H1 (cell line): ENCODE results near the gene ZNF609. TPM values are rescaled to one million over a fixed set of nuclear protein-coding genes. Genes with fewer than 3 reads are reported as not detected.

Experiments
- CTCF ChIA-PET: fragments of 300-600 bp; sonication (Branson Sonifier 250); formaldehyde crosslinking; loops from one replicate; lab custom pipeline; 2021; ENCODE audit not compliant: partially characterized antibody; lab: Charles Lee
- POLR2A ChIA-PET: fragments of 300-600 bp; sonication (Branson Sonifier 250); formaldehyde crosslinking; loops from one replicate; lab custom pipeline; 2021; ENCODE audit warnings: inconsistent platforms; ENCODE audit not compliant: partially characterized antibody; lab: Charles Lee
- DNase-seq, 2 experiments: peaks; one replicate each; pipeline versions ENCODE4 v3.0.0 to v3.0.0-alpha.2; 2010 to 2022; ENCODE audit warnings: low spot score in 2 of 2, low read depth in 1 of 2, mixed read lengths in 1 of 2
- FAIRE-seq: peaks from 2 replicates; lab custom pipeline; 2011; peaks lifted over from hg19 to GRCh38; lab: Jason Lieb, UNC
- H2AFZ ChIP-seq: 2 replicates; pipeline ENCODE4 v1.8.1; 2012; ENCODE audit warnings: low read length, inconsistent platforms
- H2AK5ac ChIP-seq: 2 replicates; pipeline ENCODE4 v1.6.1; 2013; ENCODE audit warnings: low read depth, low read length
- H2BK120ac ChIP-seq: replicated peaks from 2 replicates; pipeline ENCODE3; 2013; ENCODE audit warnings: low read depth, low read length, inconsistent platforms
- H2BK12ac ChIP-seq: 2 replicates; pipeline ENCODE4 v1.6.1; 2013; ENCODE audit warnings: low read depth, low read length
- H2BK15ac ChIP-seq: 2 replicates; pipeline ENCODE4 v1.6.1; 2013; ENCODE audit warnings: low read length
- H2BK20ac ChIP-seq: 2 replicates; pipeline ENCODE4 v1.6.1; 2013; ENCODE audit warnings: low read length
- H2BK5ac ChIP-seq: 2 replicates; pipeline ENCODE4 v1.6.1; 2013; ENCODE audit warnings: low read depth, low read length
- H3K14ac ChIP-seq: 2 replicates; pipeline ENCODE4 v1.6.1; 2013; ENCODE audit warnings: inconsistent platforms; ENCODE audit not compliant: insufficient read length
- H3K18ac ChIP-seq: 2 replicates; pipeline ENCODE4 v1.6.1; 2013; ENCODE audit warnings: low read length; ENCODE audit errors: extremely low read depth
- H3K23ac ChIP-seq: 2 replicates; pipeline ENCODE4 v1.6.1; 2013; ENCODE audit warnings: inconsistent platforms; ENCODE audit not compliant: insufficient read length
- H3K23me2 ChIP-seq: 2 replicates; pipeline ENCODE4 v1.6.1; 2013; ENCODE audit warnings: low read depth, low read length
- H3K27ac ChIP-seq: 2 replicates; pipeline ENCODE4 v1.6.1; 2011; ENCODE audit warnings: low read depth, low read length, inconsistent platforms
- H3K27me3 ChIP-seq, 4 experiments: replicated peaks in 1 of 4; 1 replicate in 1 of 4; 2 replicates in 3 of 4; pipeline versions ENCODE4 v1.6.1 to v1.8.1; 2011 to 2013; ENCODE audit warnings: low read length in 3 of 4, mild to moderate bottlenecking in 3 of 4, inconsistent platforms in 2 of 4, mixed read lengths in 2 of 4, moderate library complexity in 1 of 4; ENCODE audit not compliant: control insufficient read depth in 3 of 4, insufficient read depth in 3 of 4; ENCODE audit errors: extremely low read depth in 1 of 4
- H3K36me3 ChIP-seq, 4 experiments: 2 replicates each; pipeline versions ENCODE4 v1.6.1 to v1.8.1; 2011 to 2013; ENCODE audit warnings: mild to moderate bottlenecking in 4 of 4, low read length in 3 of 4, moderate library complexity in 2 of 4, control low read depth in 1 of 4, inconsistent platforms in 1 of 4; ENCODE audit not compliant: insufficient read depth in 4 of 4, control insufficient read depth in 2 of 4
- H3K4ac ChIP-seq: replicated peaks from 2 replicates; pipeline ENCODE3; 2013; ENCODE audit warnings: low read length, low read depth, mixed read lengths, inconsistent platforms; ENCODE audit not compliant: insufficient read length
- H3K4me1 ChIP-seq, 4 experiments: replicated peaks in 1 of 4; 1 replicate in 1 of 4; 2 replicates in 3 of 4; pipeline versions ENCODE4 v1.6.1 to v1.8.1; 2011 to 2013; ENCODE audit warnings: low read length in 3 of 4, inconsistent platforms in 2 of 4, mixed read lengths in 1 of 4; ENCODE audit not compliant: insufficient read depth in 4 of 4, control insufficient read depth in 3 of 4
- H3K4me2 ChIP-seq, 2 experiments: 2 replicates each; pipeline versions ENCODE4 v1.6.1 to v1.8.1; 2011 to 2013; ENCODE audit warnings: low read depth in 2 of 2, low read length in 2 of 2, control low read depth in 1 of 2, inconsistent platforms in 1 of 2, mild to moderate bottlenecking in 1 of 2; ENCODE audit not compliant: insufficient read depth in 1 of 2
- H3K4me3 ChIP-seq, 4 experiments: fragments of 200-600, 300-600 bp in 1 of 4; sonication (generic), shearing (Covaris generic), sonication (Bioruptor Twin) in 1 of 4; 2 replicates each; pipeline versions ENCODE4 v1.5.1 to v1.8.1; 2011 to 2016; ENCODE audit warnings: low read length in 4 of 4, low read depth in 3 of 4, control low read depth in 2 of 4, inconsistent platforms in 2 of 4, mild to moderate bottlenecking in 2 of 4, mixed read lengths in 1 of 4, moderate library complexity in 1 of 4; ENCODE audit not compliant: insufficient read depth in 2 of 4; ENCODE audit errors: extremely low read depth in 1 of 4
- H3K56ac ChIP-seq: replicated peaks from 2 replicates; pipeline ENCODE3; 2013; ENCODE audit warnings: low read depth, mild to moderate bottlenecking, mixed read lengths, low read length, inconsistent platforms; ENCODE audit not compliant: insufficient read length
- H3K79me1 ChIP-seq: 2 replicates; pipeline ENCODE4 v1.6.1; 2013; ENCODE audit warnings: low read depth, low read length, control low read depth
- H3K79me2 ChIP-seq, 2 experiments: 2 replicates each; pipeline versions ENCODE4 v1.6.1 to v1.8.1; 2012 to 2013; ENCODE audit warnings: low read length in 2 of 2, mild to moderate bottlenecking in 2 of 2, inconsistent platforms in 1 of 2; ENCODE audit not compliant: insufficient read depth in 2 of 2, control insufficient read depth in 1 of 2
- H3K9ac ChIP-seq, 4 experiments: replicated peaks in 1 of 4; 1 replicate in 1 of 4; 2 replicates in 3 of 4; pipeline versions ENCODE4 v1.6.1 to v1.8.1; 2011 to 2013; ENCODE audit warnings: low read depth in 3 of 4, low read length in 3 of 4, control low read depth in 2 of 4, mild to moderate bottlenecking in 2 of 4, moderate library complexity in 2 of 4, inconsistent platforms in 1 of 4; ENCODE audit errors: extremely low read depth in 1 of 4
- H3K9me3 ChIP-seq, 2 experiments: 2 replicates each; pipeline versions ENCODE4 v1.6.1 to v1.8.1; 2012 to 2013; ENCODE audit warnings: mild to moderate bottlenecking in 2 of 2, moderate library complexity in 2 of 2, control low read depth in 1 of 2, inconsistent platforms in 1 of 2, low read depth in 1 of 2, low read length in 1 of 2, mixed read lengths in 1 of 2; ENCODE audit not compliant: insufficient read depth in 2 of 2
- H4K20me1 ChIP-seq, 2 experiments: replicated peaks in 1 of 2; 2 replicates each; pipeline versions ENCODE3 to v1.8.1; 2011 to 2013; ENCODE audit warnings: inconsistent platforms in 2 of 2, low read length in 2 of 2, mild to moderate bottlenecking in 1 of 2; ENCODE audit not compliant: insufficient read depth in 2 of 2, control insufficient read depth in 1 of 2
- H4K5ac ChIP-seq: 2 replicates; pipeline ENCODE4 v1.6.1; 2013; ENCODE audit warnings: low read length, low read depth, mixed read lengths, inconsistent platforms; ENCODE audit not compliant: insufficient read length
- H4K8ac ChIP-seq: 2 replicates; pipeline ENCODE4 v1.8.0; 2013; ENCODE audit warnings: mild to moderate bottlenecking, moderate library complexity, low read length, inconsistent platforms; ENCODE audit not compliant: insufficient read depth; ENCODE audit errors: extremely low read depth
- H4K91ac ChIP-seq: replicated peaks from 2 replicates; pipeline ENCODE3; 2013; ENCODE audit warnings: low read length, mixed read lengths, inconsistent platforms; ENCODE audit not compliant: insufficient read length
- CREB1 ChIP-seq: IDR thresholded peaks from 2 replicates; pipeline ENCODE4 v1.6.1; 2012; ENCODE audit warnings: inconsistent platforms
- CTCF ChIP-seq, 3 experiments: IDR thresholded peaks; 1 replicate in 2 of 3; 2 replicates in 1 of 3; pipeline versions ENCODE4 v1.5.1 to v1.6.1; 2011; ENCODE audit warnings: low read length in 3 of 3, mild to moderate bottlenecking in 3 of 3, inconsistent platforms in 2 of 3, low read depth in 1 of 3, moderate library complexity in 1 of 3; ENCODE audit not compliant: insufficient read depth in 1 of 3; ENCODE audit errors: control extremely low read depth in 1 of 3
- MAFK ChIP-seq: IDR thresholded peaks from 2 replicates; pipeline ENCODE4 v1.6.1; 2012; ENCODE audit warnings: low read depth, mild to moderate bottlenecking, improper control_type of control experiment, low read length
- WGBS, 2 experiments: shearing (Covaris generic) in 1 of 2; methylation state at CpG; one replicate each; pipeline versions ENCODE4 v1.1.6 to v1.1.7; 2013 to 2015; ENCODE audit warnings: low lambda C conversion rate in 2 of 2, mixed read lengths in 2 of 2, inconsistent platforms in 1 of 2, low coverage in 1 of 2, missing lambda C conversion rate in 1 of 2; ENCODE audit not compliant: insufficient replicate concordance in 2 of 2, insufficient coverage in 1 of 2, insufficient read length in 1 of 2; ENCODE audit errors: extremely low coverage in 1 of 2, missing lambda C conversion rate in 1 of 2; 5-methylcytosine and 5-hydroxymethylcytosine counted together
- polyA plus RNA-seq, 7 experiments: library from polyadenylated mRNA; depleted of rRNA in 3 of 7; stranded (reverse) in 5 of 7; unstranded in 2 of 7; fragments of >200 nt in 5 of 7; fragments of 200-250 nt in 2 of 7; gene quantifications; 1 replicate in 5 of 7; 2 replicates in 1 of 7; 4 replicates in 1 of 7; pipeline versions ENCODE4 v1.2.1 to v1.2.3, GENCODE V29; 2011 to 2013; ENCODE audit warnings: missing spikeins in 2 of 7, mixed read lengths in 2 of 7
- total RNA-seq: library from RNA; stranded (reverse); fragmentation: NEBNext Ultra II Directional; extraction: Animal tissue kit (Norgen Biotek cat#: 25700); gene quantifications from 2 replicates; pipeline ENCODE4 v1.2.1, GENCODE V29; 2021

Gene ZNF609
- total and polyA plus RNA-seq, 2 of the 8 experiments (the other 6 are each of a cell fraction or from before 2014, with no cell fraction given): 15.5 to 47.8 TPM

GRCh38 chr15:64502551-64502950, 42.2 kb downstream of the ZNF609 start:
- Histone ChIP-seq H2BK15ac (no peak overlapping the region), H4K8ac (no peak overlapping the region), H2AK5ac (no peak overlapping the region), H3K9ac (no peak overlapping the region), H3K14ac (no peak overlapping the region), H2AFZ (no peak overlapping the region), H2BK12ac (no peak overlapping the region), H3K4ac (no peak overlapping the region), H3K56ac (no peak overlapping the region), H2BK5ac (no peak overlapping the region), H3K36me3 (peaks cover 10 to 21% (median 16%) of the 10 kb centered on the region in 4 experiments), H3K23me2 (no peaks in the 10 kb centered on the region), H4K5ac (no peak overlapping the region), H2BK20ac (no peak overlapping the region), H4K20me1 (peaks cover 13 to 26% of the 10 kb centered on the region in 2 experiments), H3K79me1 (peaks cover 12% of the 10 kb centered on the region), H3K4me3 (no peak overlapping the region), H3K79me2 (peaks cover 4 to 87% of the 10 kb centered on the region in 2 experiments; a peak in 3 of 4 replicates), H3K23ac (no peak overlapping the region), H2BK120ac (no peak overlapping the region), H3K4me2 (no peak overlapping the region), H3K4me1 (no peaks in the 10 kb centered on the region; a peak in 1 of 7 replicates), H3K18ac (no peak overlapping the region), H3K9me3 (no peaks in the 10 kb centered on the region), H4K91ac (no peak overlapping the region), H3K27me3 (no peaks in the 10 kb centered on the region), H3K27ac (no peak overlapping the region)
- 91% methylated on average over 3 of the region's 3 CpGs; no CpG with 5 or more reads in 1 of the 2 experiments for WGBS, 2 experiments
- no peak for DNase-seq
- no peak for FAIRE-seq
- POLR2A ChIA-PET: interaction anchor here (0.5 to 1.6 kb wide), 3 partner anchors 10 to 148 kb away, joined by 3 to 4 read pairs (median 3); partner anchors contain the start of gene ZNF609
- CTCF ChIA-PET: interaction anchor here (0.9 to 1.3 kb wide), 3 partner anchors 11 to 184 kb away, joined by 3 to 7 read pairs (median 5); no protein-coding TSS in a partner anchor
- no peak for TF ChIP-seq CTCF (IDR thresholded peaks at IDR 0.05; ENCODE audit: control extremely low read depth in 1 of 3, insufficient read depth in 1 of 3, low read depth in 1 of 3, low read length in 3 of 3)
- no peak for TF ChIP-seq CREB1
- TF ChIP-seq MAFK: no peak
